ENCODE results near the gene ERAP2.

GRCh38 chr5:96901384-96901783 lies 25.1 kb downstream of the ERAP2 start:
- TF ChIP-seq CTCF (IDR thresholded peaks at IDR 0.05) (peak; percentile 32; the same call in 1 of the 2 replicates), SIN3A (IDR thresholded peaks at IDR 0.05; ENCODE audit: borderline replicate concordance, insufficient read depth, low read depth, low read length) (no peak), REST (IDR thresholded peaks at IDR 0.05; ENCODE audit: insufficient read depth in 1 of 2, low read depth in 2 of 2, low read length in 1 of 2) (no peak)
